Measurements from ENCODE around the gene APCDD1. TPM values are rescaled to one million over a fixed set of nuclear protein-coding genes. Genes with fewer than 3 reads are reported as not detected.

The APCDD1 gene
- total RNA-seq, 2 experiments from 2014 or later = not detected

GRCh38 chr18:10519366-10519765 lies 64.9 kb downstream of the APCDD1 start:
- ATAC-seq (ENCODE audit: poor library complexity) = no peak
- no peaks in the 10 kb centered on the region for H3K9me3 Mint-ChIP-seq
- H3K27ac Mint-ChIP-seq = no peak overlapping the region
- ChIA-PET POLR2A (no interaction called here), CTCF (interaction anchor here (1.1 to 1.6 kb wide), 2 partner anchors 10 to 547 kb away, joined by 4 to 14 read pairs; no protein-coding TSS in a partner anchor)
- intact Hi-C loops (cut with DNase I, micrococcal nuclease) = no loop called here
- no peak for TF ChIP-seq CTCF (IDR thresholded peaks at IDR 0.05)
- peaks cover 53% of the 10 kb centered on the region for H3K27me3 Mint-ChIP-seq
- no peaks in the 10 kb centered on the region for H3K36me3 Mint-ChIP-seq (ENCODE audit: low read depth)
- peaks cover 8% of the 10 kb centered on the region for H3K4me1 Mint-ChIP-seq (ENCODE audit: low read depth)
- H3K4me3 Mint-ChIP-seq = no peak overlapping the region
- no peak for DNase-seq
- H3K4me1 ChIP-seq (ENCODE audit: insufficient read depth, low read length) = peaks cover 4% of the 10 kb centered on the region
- no peak overlapping the region for H3K27ac ChIP-seq (ENCODE audit: low read depth in 1 of 2, low read length in 2 of 2)
- H3K27me3 ChIP-seq (ENCODE audit: control insufficient read depth in 1 of 2, insufficient read depth in 2 of 2, low read length in 2 of 2) = peaks cover 16 to 21% of the 10 kb centered on the region in 2 experiments
- no peaks in the 10 kb centered on the region for H3K36me3 ChIP-seq (ENCODE audit: insufficient read depth, low read length)
- peaks cover 0 to 3% of the 10 kb centered on the region in 2 experiments for H3K9me3 ChIP-seq (ENCODE audit: control insufficient read depth in 1 of 2, insufficient read depth in 1 of 2, low read length in 2 of 2)
- no peak overlapping the region for H3K4me3 ChIP-seq (ENCODE audit: low read length)

GRCh38 chr18:10519999-10520935 lies 65.8 kb downstream of the APCDD1 start:
- peaks cover 0 to 3% of the 10 kb centered on the region in 2 experiments for H3K9me3 ChIP-seq (ENCODE audit: control insufficient read depth in 1 of 2, insufficient read depth in 1 of 2, low read length in 2 of 2)
- ATAC-seq (ENCODE audit: poor library complexity) = peak; percentile 96
- ChIA-PET POLR2A (no interaction called here), CTCF (interaction anchor here (1.1 to 1.6 kb wide), 2 partner anchors 9 to 548 kb away, joined by 4 to 14 read pairs; no protein-coding TSS in a partner anchor)
- no peak overlapping the region for H3K27ac Mint-ChIP-seq
- H3K27me3 ChIP-seq (ENCODE audit: control insufficient read depth in 1 of 2, insufficient read depth in 2 of 2, low read length in 2 of 2) = peaks cover 16 to 21% of the 10 kb centered on the region in 2 experiments
- peaks cover 11% of the 10 kb centered on the region for H3K4me1 ChIP-seq (ENCODE audit: insufficient read depth, low read length)
- intact Hi-C loops (cut with DNase I, micrococcal nuclease) = loop anchor here (1.0 to 10.0 kb wide), 5 partner anchors 549 to 1405 kb away; partner anchors contain the start of genes PPP4R1 (in 1 of the 2) and RALBP1 (in 1 of the 2)
- no peaks in the 10 kb centered on the region for H3K36me3 Mint-ChIP-seq (ENCODE audit: low read depth)
- no peak overlapping the region for H3K4me3 ChIP-seq (ENCODE audit: low read length)
- TF ChIP-seq CTCF (IDR thresholded peaks at IDR 0.05) = peak; percentile 68
- peaks cover 17% of the 10 kb centered on the region for H3K4me1 Mint-ChIP-seq (ENCODE audit: low read depth)
- no peak overlapping the region for H3K4me3 Mint-ChIP-seq
- peak; percentile 16 to 83 (median 46) for DNase-seq
- no peaks in the 10 kb centered on the region for H3K36me3 ChIP-seq (ENCODE audit: insufficient read depth, low read length)
- no peak overlapping the region for H3K27ac ChIP-seq (ENCODE audit: low read depth in 1 of 2, low read length in 2 of 2)
- H3K27me3 Mint-ChIP-seq = peaks cover 50% of the 10 kb centered on the region
- no peaks in the 10 kb centered on the region for H3K9me3 Mint-ChIP-seq

- peaks cover 27% of the 10 kb centered on the region for H3K4me1 Mint-ChIP-seq (ENCODE audit: low read depth)
- H3K27ac Mint-ChIP-seq = no peak overlapping the region
- intact Hi-C loops (cut with DNase I, micrococcal nuclease) = loop anchor here in 1 of 2 experiments (5.0 to 10.0 kb wide), 4 partner anchors 909 to 1407 kb away; partner anchors contain the start of genes PPP4R1 and RALBP1
- Histone ChIP-seq H3K27ac (ENCODE audit: low read depth in 1 of 2, low read length in 2 of 2) (no peak overlapping the region), H3K4me1 (ENCODE audit: insufficient read depth, low read length) (peaks cover 16% of the 10 kb centered on the region), H3K36me3 (ENCODE audit: insufficient read depth, low read length) (no peaks in the 10 kb centered on the region), H3K27me3 (ENCODE audit: control insufficient read depth in 1 of 2, insufficient read depth in 2 of 2, low read length in 2 of 2) (peaks cover 13 to 21% of the 10 kb centered on the region in 2 experiments), H3K4me3 (ENCODE audit: low read length) (no peak overlapping the region), H3K9me3 (ENCODE audit: control insufficient read depth in 1 of 2, insufficient read depth in 1 of 2, low read length in 2 of 2) (peaks cover 0 to 3% of the 10 kb centered on the region in 2 experiments)
- H3K36me3 Mint-ChIP-seq (ENCODE audit: low read depth) = peaks cover 6% of the 10 kb centered on the region
- CTCF ChIA-PET = no interaction called here
- H3K27me3 Mint-ChIP-seq = peaks cover 37% of the 10 kb centered on the region
- no peaks in the 10 kb centered on the region for H3K9me3 Mint-ChIP-seq
- DNase-seq = no peak
- TF ChIP-seq CTCF (IDR thresholded peaks at IDR 0.05) = no peak
- no peak for ATAC-seq (ENCODE audit: poor library complexity)
- POLR2A ChIA-PET = no interaction called here
- no peak overlapping the region for H3K4me3 Mint-ChIP-seq
Measured at GRCh38 chr18:10521566-10521965, 67.1 kb downstream of the APCDD1 start.

Measured in CD4-positive, alpha-beta T cell (primary cell).